ENCODE results near the gene PMF1. TPM values are rescaled to one million over a fixed set of nuclear protein-coding genes. Genes with fewer than 3 reads are reported as not detected.

The PMF1 gene
- total and polyA plus RNA-seq, 2 of the 13 experiments (the other 11 are each of a cell fraction or from before 2014, with no cell fraction given), result 72.5 to 89.0 TPM

DNA sequence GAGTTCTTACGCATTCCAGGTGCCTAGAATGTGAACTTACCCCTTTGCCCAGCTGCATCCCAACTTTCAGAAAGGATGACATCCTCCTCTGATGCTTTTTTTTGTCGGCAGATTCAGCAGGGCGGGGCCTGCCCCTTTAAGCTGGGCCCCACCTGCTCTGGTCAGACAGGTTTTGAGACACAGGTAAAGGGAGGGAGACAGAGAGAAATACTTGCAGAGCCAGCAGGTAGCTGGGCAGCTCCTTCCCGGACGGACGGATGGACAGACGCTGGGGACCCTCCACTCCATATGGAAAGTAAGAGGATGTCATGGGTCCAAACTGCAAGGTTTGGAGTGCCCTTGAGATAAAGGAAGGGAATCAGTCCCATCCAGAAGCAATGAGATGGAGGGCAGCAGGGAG is 71.3 kb downstream of the PMF1 start, which contains the start of gene TMEM79:
TSS of gene TMEM79 (plus strand) at position 214 of the 400 bp plus-strand sequence. CDS start 902 bp downstream, outside the sequence.
- peak within 1 kb of the TSS; percentile 86 for H3K4me2 ChIP-seq (ENCODE audit: low read depth, low read length)
- WGBS (ENCODE audit: low lambda C conversion rate), result 93% methylated on average over 7 of the region's 7 CpGs
- no peaks in the 10 kb centered on the region for H3K9me3 ChIP-seq (ENCODE audit: low read length)
- peaks cover 3 to 15% of the 10 kb centered on the region in 2 experiments; a peak in 4 of 5 replicates for H3K36me3 ChIP-seq (replicated peaks in 1 of 2; ENCODE audit: control insufficient read depth in 1 of 2, insufficient read depth in 2 of 2, low read length in 2 of 2)
- peak within 1 kb of the TSS; percentile 96 for H3K9ac ChIP-seq (ENCODE audit: insufficient read depth, low read depth, low read length)
- POLR2A ChIA-PET, result interaction anchor here (1.9 to 7.1 kb wide), 3 partner anchors 11 to 88 kb away, joined by 6 to 115 read pairs (median 9); partner anchors contain the start of genes GLMP and VHLL
- intact Hi-C loops (cut with micrococcal nuclease; ENCODE audit: unreplicated experiment), result no loop called here
- H3K27ac ChIP-seq (ENCODE audit: extremely low read length, insufficient read depth, low read length), result peak within 1 kb of the TSS; percentile 78
- peaks cover 14% of the 10 kb centered on the region for H4K20me1 ChIP-seq (ENCODE audit: insufficient read depth, low read length)
- peak within 1 kb of the TSS; percentile 71 to 95 (median 87) for H3K4me3 ChIP-seq (replicated peaks in 1 of 3; ENCODE audit: insufficient read depth in 1 of 3, low read depth in 2 of 3, low read length in 3 of 3)
- FAIRE-seq, result no peak
- TF ChIP-seq, protein P1, sequence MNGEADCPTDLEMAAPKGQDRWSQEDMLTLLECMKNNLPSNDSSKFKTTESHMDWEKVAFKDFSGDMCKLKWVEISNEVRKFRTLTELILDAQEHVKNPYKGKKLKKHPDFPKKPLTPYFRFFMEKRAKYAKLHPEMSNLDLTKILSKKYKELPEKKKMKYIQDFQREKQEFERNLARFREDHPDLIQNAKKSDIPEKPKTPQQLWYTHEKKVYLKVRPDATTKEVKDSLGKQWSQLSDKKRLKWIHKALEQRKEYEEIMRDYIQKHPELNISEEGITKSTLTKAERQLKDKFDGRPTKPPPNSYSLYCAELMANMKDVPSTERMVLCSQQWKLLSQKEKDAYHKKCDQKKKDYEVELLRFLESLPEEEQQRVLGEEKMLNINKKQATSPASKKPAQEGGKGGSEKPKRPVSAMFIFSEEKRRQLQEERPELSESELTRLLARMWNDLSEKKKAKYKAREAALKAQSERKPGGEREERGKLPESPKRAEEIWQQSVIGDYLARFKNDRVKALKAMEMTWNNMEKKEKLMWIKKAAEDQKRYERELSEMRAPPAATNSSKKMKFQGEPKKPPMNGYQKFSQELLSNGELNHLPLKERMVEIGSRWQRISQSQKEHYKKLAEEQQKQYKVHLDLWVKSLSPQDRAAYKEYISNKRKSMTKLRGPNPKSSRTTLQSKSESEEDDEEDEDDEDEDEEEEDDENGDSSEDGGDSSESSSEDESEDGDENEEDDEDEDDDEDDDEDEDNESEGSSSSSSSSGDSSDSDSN (CRISPR knock-in tag; IDR thresholded peaks at IDR 0.05), result no peak
- TF ChIP-seq, protein P2, sequence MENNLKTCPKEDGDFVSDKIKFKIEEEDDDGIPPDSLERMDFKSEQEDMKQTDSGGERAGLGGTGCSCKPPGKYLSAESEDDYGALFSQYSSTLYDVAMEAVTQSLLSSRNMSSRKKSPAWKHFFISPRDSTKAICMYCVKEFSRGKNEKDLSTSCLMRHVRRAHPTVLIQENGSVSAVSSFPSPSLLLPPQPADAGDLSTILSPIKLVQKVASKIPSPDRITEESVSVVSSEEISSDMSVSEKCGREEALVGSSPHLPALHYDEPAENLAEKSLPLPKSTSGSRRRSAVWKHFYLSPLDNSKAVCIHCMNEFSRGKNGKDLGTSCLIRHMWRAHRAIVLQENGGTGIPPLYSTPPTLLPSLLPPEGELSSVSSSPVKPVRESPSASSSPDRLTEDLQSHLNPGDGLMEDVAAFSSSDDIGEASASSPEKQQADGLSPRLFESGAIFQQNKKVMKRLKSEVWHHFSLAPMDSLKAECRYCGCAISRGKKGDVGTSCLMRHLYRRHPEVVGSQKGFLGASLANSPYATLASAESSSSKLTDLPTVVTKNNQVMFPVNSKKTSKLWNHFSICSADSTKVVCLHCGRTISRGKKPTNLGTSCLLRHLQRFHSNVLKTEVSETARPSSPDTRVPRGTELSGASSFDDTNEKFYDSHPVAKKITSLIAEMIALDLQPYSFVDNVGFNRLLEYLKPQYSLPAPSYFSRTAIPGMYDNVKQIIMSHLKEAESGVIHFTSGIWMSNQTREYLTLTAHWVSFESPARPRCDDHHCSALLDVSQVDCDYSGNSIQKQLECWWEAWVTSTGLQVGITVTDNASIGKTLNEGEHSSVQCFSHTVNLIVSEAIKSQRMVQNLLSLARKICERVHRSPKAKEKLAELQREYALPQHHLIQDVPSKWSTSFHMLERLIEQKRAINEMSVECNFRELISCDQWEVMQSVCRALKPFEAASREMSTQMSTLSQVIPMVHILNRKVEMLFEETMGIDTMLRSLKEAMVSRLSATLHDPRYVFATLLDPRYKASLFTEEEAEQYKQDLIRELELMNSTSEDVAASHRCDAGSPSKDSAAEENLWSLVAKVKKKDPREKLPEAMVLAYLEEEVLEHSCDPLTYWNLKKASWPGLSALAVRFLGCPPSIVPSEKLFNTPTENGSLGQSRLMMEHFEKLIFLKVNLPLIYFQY (CRISPR knock-in tag; IDR thresholded peaks at IDR 0.05; ENCODE audit: borderline replicate concordance), result no peak
- TF ChIP-seq ZNF530 (CRISPR knock-in tag; IDR thresholded peaks at IDR 0.05; ENCODE audit: low read depth), result no peak
- TF ChIP-seq, protein P3, sequence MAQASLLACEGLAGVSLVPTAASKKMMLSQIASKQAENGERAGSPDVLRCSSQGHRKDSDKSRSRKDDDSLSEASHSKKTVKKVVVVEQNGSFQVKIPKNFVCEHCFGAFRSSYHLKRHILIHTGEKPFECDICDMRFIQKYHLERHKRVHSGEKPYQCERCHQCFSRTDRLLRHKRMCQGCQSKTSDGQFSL (CRISPR knock-in tag; IDR thresholded peaks at IDR 0.05), result no peak
- no peak for TF ChIP-seq MBNL3 (CRISPR knock-in tag; conservative IDR thresholded peaks at IDR 0.05)
- TF ChIP-seq RFX5 (IDR thresholded peaks at IDR 0.05; ENCODE audit: low read depth, low read length), result no peak
- peak within 1 kb of the TSS; percentile 77 for H2AFZ ChIP-seq (ENCODE audit: low read length)
- CTCF ChIA-PET (ENCODE audit: low intra/inter-chr PET ratio, low total read pairs), result no interaction called here
- in situ Hi-C loops (cut with HindIII; ENCODE audit: extremely low pct_ligation_motif_present, low pct_unique_long_range_greater_than_20kb), result no loop called here
- no peaks in the 10 kb centered on the region; a peak in 1 of 5 replicates for H3K27me3 ChIP-seq (ENCODE audit: control insufficient read depth in 1 of 2, insufficient read depth in 2 of 2, low read length in 2 of 2)
- no TSS peak for BruUV-seq (replicated peaks)
- no peak for DNase-seq (ENCODE audit: low spot score)
- no peak for ATAC-seq
- H3K4me1 ChIP-seq (ENCODE audit: insufficient read depth, low read length), result peaks cover 33% of the 10 kb centered on the region
- peaks cover 43% of the 10 kb centered on the region for H3K79me2 ChIP-seq (ENCODE audit: insufficient read depth, low read length)

All from HepG2 (cell line).